GM13976 (cell line): ENCODE results near the gene PPP6C.

Experiments used
- DNase-seq: peaks from one replicate; pipeline ENCODE4 v3.0.0; 2012; ENCODE audit warnings: low spot score
- in situ Hi-C: fragments of 300-500 bp; cut with MboI; formaldehyde crosslinking; loops from one replicate; pipeline ENCODE4 v1.12.0; 2022; ENCODE audit warnings: low sequenced_read_pairs, mixed read lengths, inconsistent platforms; ENCODE audit not compliant: unreplicated experiment
- TF ChIP-seq, protein P1 (sequence below): IDR thresholded peaks from 2 replicates; pipeline ENCODE4 v1.5.1; 2012; ENCODE audit warnings: borderline replicate concordance, mild to moderate bottlenecking; ENCODE audit not compliant: insufficient read depth; ENCODE audit errors: extremely low read depth, missing control alignments, control extremely low read depth

The PPP6C gene

DNA sequence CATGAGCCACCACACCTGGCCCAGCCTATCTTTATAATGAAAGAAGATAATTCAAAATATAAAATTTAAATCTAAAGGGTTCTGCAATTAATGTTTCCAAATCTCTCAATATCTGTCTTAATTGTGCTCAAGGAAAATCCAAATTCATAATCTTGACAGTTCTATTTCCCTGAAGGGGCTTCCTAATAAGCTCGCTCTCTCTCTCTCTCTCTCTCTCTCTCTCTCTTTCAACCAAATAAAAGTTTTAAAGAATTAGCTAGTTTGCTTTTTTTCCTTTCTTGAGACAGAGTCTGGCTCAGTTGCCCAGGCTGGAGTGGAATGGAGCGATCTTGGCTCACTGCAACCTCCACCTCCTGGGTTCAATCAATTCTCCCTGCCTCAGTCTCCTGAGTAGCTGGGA lies 33.1 kb downstream of the PPP6C start:
- no peak for DNase-seq
- in situ Hi-C loops, result no loop called here
- TF ChIP-seq, protein P1, sequence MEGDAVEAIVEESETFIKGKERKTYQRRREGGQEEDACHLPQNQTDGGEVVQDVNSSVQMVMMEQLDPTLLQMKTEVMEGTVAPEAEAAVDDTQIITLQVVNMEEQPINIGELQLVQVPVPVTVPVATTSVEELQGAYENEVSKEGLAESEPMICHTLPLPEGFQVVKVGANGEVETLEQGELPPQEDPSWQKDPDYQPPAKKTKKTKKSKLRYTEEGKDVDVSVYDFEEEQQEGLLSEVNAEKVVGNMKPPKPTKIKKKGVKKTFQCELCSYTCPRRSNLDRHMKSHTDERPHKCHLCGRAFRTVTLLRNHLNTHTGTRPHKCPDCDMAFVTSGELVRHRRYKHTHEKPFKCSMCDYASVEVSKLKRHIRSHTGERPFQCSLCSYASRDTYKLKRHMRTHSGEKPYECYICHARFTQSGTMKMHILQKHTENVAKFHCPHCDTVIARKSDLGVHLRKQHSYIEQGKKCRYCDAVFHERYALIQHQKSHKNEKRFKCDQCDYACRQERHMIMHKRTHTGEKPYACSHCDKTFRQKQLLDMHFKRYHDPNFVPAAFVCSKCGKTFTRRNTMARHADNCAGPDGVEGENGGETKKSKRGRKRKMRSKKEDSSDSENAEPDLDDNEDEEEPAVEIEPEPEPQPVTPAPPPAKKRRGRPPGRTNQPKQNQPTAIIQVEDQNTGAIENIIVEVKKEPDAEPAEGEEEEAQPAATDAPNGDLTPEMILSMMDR, result no peak

DNA sequence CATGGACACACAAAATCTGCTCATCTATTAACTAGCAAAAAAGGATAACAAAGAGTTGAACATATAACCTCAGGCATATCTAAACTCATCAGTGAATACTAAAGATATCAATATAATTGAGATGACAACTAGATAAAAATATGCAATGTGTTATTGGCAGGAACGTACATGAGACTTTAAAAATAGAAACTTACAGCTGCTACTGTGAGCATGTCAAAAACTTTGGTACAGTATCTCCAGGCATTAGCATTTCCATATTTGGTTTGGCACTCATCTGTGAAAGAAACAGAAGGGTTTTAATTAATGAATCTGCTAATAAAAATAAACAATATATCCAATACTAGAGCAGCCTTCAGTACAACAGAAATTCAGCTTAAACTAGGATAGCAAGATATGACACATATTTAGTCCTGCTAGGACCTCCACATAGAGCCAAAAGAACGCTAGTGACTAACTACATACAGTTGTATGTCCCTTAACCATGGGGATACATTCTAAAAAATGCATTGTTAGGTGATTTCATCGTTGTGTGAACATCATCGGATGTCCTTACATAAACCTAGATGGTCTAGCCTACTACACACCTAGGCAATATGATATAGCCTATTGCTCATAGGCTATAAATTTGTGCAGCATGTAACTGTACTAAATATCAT lies 35.8 kb downstream of the PPP6C start:
- in situ Hi-C loops, result no loop called here
- TF ChIP-seq, protein P1, result no peak
- no peak for DNase-seq

DNA sequence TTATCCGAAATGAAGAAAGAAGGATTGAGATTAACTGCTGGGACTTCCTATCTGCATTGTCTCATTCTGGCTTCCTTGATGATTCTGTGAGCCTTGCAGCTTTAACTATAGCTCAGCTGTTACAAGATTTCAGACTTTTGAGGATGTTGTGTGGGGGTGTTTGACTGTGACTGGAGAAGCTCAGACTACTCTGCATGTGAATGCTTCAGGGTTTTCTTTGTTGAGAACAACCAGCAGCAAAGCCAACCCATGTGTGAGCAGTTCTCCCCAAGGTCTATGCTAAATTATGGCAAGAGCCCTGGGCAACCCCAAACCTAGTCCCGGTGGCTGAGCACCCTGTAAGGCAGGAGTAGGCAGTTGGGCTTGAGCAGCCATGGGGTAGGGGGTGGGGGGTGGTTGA lies 37.9 kb downstream of the PPP6C start:
- TF ChIP-seq, protein P1, result no peak

DNA sequence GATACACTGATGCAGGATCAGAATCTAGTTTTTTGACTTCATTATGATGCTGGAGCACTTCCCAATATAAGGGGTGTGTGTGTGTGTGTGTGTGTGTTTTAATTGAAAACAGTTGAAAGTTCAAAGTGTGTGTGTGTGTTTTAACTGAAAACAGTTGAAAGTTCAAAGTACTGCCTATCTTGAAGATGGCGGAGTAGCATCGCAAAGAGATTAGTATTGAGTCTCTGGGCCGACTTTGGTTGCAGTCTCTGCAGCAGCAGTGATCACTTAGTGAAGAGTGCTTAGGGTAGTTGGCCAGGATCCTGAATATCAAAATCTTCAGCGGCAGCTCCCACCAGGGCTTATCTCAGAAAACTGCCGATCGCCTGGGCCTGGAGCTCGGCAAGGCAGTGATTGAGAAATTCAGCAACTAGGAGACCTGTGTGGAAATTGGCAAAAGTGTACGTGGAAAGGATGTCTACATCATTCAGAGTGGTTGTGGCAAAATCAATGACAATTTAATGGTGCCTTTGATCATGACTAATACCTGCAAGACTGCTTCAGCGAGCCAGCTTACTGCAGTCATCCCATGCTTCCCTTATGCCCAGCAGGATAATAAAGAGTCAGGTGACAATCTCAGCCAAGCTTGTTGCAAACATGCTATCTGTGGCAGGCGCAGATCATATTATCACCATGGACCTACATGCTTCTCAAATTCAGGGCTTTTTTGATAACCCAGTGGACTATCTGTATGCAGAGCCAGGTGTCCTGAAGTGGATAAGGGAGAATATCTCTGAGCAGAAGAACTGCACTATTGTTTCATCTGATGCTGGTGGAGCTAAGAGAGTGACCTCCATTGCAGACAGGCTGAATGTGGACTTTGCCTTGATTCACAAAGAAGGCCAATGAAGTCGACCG lies 39.0 kb downstream of the PPP6C start:
- DNase-seq, result no peak
- in situ Hi-C loops, result no loop called here
- TF ChIP-seq, protein P1, result no peak

More for the DNA sequence above, 37.9 kb downstream of the PPP6C start:
- no peak for DNase-seq
- in situ Hi-C loops, result no loop called here

DNA sequence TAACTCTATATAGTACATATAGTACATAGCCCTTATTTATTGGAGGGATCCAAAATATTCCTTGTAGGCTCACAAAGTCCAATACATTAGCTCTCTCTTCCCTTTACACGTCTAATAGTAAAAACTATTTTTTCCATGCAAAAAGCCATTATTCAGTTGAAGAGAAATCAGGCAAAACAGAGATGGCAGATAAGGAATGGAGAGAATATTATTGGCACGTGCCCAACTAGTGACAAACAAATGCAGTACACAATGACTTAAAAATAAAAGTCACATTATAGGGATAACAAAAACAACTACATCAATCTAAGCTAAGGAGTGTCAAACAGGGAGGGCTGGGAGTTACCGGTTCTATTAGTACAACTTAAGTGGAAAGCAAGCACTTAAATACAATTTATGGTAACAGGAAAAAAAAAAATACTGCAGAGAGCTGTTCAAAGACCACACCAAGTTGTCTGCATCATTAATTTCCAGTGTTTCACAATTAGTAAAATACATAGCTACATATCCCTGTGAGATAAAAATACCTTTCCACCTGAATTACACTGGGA lies 42.1 kb downstream of the PPP6C start:
- in situ Hi-C loops, result no loop called here
- no peak for DNase-seq
- TF ChIP-seq, protein P1, result no peak

DNA sequence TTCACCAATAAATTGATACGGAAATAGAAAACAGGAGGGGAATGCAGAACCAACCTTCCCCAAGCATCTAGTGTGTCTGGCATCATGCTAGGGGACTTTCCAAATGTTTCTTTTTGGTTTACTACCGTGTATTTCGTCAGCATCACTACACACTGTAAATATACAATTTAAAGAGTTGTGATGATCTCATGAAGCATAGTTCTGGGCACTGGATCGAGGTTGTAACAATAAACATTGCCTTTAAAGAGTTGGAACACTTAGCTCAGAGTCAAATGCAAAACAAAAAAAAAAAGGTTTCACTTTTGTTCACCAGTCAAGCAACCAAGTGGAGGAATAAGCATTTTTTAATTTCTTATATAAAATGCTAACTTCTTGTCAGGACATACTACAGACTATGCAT lies 43.4 kb downstream of the PPP6C start:
- in situ Hi-C loops, result no loop called here
- TF ChIP-seq, protein P1, result no peak
- DNase-seq, result no peak
